ENCODE data around the gene ZBTB16. TPM values are rescaled to one million over a fixed set of nuclear protein-coding genes. Genes with fewer than 3 reads are reported as not detected.

ZBTB16 gene
- total RNA-seq, 3 donors from 2014 or later (not counting 1 experiment from before 2014, with no cell fraction given): 104 to 224 (median 156) TPM

DNA sequence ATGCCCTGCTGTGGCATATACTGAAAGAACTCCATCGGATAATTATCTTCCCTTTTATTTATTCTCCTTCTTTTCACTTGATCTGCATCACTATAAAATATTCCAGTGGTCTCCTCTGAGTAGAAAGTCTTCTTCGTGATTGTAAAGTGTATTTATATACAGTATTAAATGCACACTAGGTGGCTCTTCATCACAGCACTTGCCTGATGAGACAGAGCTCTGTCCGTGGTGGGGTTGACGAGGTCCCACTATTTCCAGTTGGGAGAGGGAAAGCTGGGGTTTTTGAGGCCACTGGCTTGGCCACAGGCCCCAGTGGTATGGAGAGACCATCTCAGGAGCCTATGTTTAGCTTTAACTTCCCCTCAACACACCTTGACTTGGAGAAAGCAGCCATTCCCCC is 31.6 kb upstream of the ZBTB16 start:
- DNase-seq: no peak
- H3K27me3 ChIP-seq (ENCODE audit: control insufficient read depth, insufficient read depth, low read length): peaks cover 4% of the 10 kb centered on the region
- no peak for ATAC-seq
- peaks cover 2% of the 10 kb centered on the region for H3K4me1 ChIP-seq (ENCODE audit: control insufficient read depth, insufficient read depth, low read length)
- TF ChIP-seq, protein P1, sequence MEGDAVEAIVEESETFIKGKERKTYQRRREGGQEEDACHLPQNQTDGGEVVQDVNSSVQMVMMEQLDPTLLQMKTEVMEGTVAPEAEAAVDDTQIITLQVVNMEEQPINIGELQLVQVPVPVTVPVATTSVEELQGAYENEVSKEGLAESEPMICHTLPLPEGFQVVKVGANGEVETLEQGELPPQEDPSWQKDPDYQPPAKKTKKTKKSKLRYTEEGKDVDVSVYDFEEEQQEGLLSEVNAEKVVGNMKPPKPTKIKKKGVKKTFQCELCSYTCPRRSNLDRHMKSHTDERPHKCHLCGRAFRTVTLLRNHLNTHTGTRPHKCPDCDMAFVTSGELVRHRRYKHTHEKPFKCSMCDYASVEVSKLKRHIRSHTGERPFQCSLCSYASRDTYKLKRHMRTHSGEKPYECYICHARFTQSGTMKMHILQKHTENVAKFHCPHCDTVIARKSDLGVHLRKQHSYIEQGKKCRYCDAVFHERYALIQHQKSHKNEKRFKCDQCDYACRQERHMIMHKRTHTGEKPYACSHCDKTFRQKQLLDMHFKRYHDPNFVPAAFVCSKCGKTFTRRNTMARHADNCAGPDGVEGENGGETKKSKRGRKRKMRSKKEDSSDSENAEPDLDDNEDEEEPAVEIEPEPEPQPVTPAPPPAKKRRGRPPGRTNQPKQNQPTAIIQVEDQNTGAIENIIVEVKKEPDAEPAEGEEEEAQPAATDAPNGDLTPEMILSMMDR (IDR thresholded peaks at IDR 0.05): no peak
- no peaks in the 10 kb centered on the region for H3K9me3 Mint-ChIP-seq
- 66% methylated on average over 3 of the region's 4 CpGs for WGBS (ENCODE audit: insufficient coverage)
- no peak overlapping the region for H3K4me3 ChIP-seq (ENCODE audit: low read length)
- no peak overlapping the region for H3K27ac ChIP-seq (ENCODE audit: low read length)
- H3K27me3 Mint-ChIP-seq (ENCODE audit: low read depth in 2 of 2): peaks cover 19 to 33% of the 10 kb centered on the region in 2 donors
- H3K27ac Mint-ChIP-seq: no peak overlapping the region
- H3K9me3 ChIP-seq (ENCODE audit: control insufficient read depth, insufficient read depth, low read length): no peaks in the 10 kb centered on the region
- H3K4me3 Mint-ChIP-seq: no peak overlapping the region
- H3K36me3 Mint-ChIP-seq: no peaks in the 10 kb centered on the region
- intact Hi-C loops (cut with micrococcal nuclease): no loop called here
- H3K4me1 Mint-ChIP-seq: no peaks in the 10 kb centered on the region
- H3K36me3 ChIP-seq (ENCODE audit: control insufficient read depth, insufficient read depth, low read length): no peaks in the 10 kb centered on the region

- Histone ChIP-seq H3K4me1 (ENCODE audit: control insufficient read depth, insufficient read depth, low read length) (peaks cover 11% of the 10 kb centered on the region), H3K36me3 (ENCODE audit: control insufficient read depth, insufficient read depth, low read length) (no peaks in the 10 kb centered on the region), H3K4me3 (ENCODE audit: low read length) (no peak overlapping the region), H3K9me3 (ENCODE audit: control insufficient read depth, insufficient read depth, low read length) (no peaks in the 10 kb centered on the region), H3K27ac (ENCODE audit: low read length) (no peak overlapping the region), H3K27me3 (ENCODE audit: control insufficient read depth, insufficient read depth, low read length) (peaks cover 4% of the 10 kb centered on the region)
- DNase-seq: no peak
- H3K4me3 Mint-ChIP-seq: no peak overlapping the region
- intact Hi-C loops (cut with micrococcal nuclease): loop anchor here (10.0 kb wide), 1 partner anchor 117 kb away; no protein-coding TSS in a partner anchor
- no peaks in the 10 kb centered on the region for H3K36me3 Mint-ChIP-seq
- 95% methylated on average over 17 of the region's 18 CpGs for WGBS (ENCODE audit: insufficient coverage)
- TF ChIP-seq, protein P1 (IDR thresholded peaks at IDR 0.05): no peak
- H3K4me1 Mint-ChIP-seq: peaks cover 5% of the 10 kb centered on the region in 2 donors
- no peaks in the 10 kb centered on the region for H3K9me3 Mint-ChIP-seq
- H3K27ac Mint-ChIP-seq: no peak overlapping the region
- ATAC-seq: no peak
- H3K27me3 Mint-ChIP-seq (ENCODE audit: low read depth in 2 of 2): peaks cover 17 to 41% of the 10 kb centered on the region in 2 donors
These were observed 28.1 kb upstream of the ZBTB16 start for GRCh38 chr11:114031246-114031966.

DNA sequence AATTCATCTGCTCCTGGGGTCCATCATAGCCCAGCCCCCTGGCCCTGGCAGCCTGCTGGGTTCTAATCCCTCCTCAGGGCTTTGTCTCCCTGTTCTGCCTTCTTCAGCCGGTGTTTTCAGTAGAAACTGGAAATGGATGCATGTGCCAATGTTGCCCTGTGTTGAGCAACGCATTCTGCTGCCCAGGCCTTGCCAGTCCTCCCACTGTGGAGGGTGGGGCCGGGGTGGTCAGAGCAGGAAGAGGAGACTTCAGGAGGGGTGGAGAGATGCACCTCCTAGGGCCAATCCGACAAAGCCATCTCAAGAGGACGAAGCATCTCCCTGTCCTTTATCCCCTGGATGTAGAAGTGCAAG is 27.6 kb upstream of the ZBTB16 start:
- Histone ChIP-seq H3K27ac (ENCODE audit: low read length) (no peak overlapping the region), H3K36me3 (ENCODE audit: control insufficient read depth, insufficient read depth, low read length) (no peaks in the 10 kb centered on the region), H3K4me3 (ENCODE audit: low read length) (no peak overlapping the region), H3K4me1 (ENCODE audit: control insufficient read depth, insufficient read depth, low read length) (peaks cover 11% of the 10 kb centered on the region), H3K27me3 (ENCODE audit: control insufficient read depth, insufficient read depth, low read length) (peaks cover 4% of the 10 kb centered on the region), H3K9me3 (ENCODE audit: control insufficient read depth, insufficient read depth, low read length) (no peaks in the 10 kb centered on the region)
- H3K36me3 Mint-ChIP-seq: no peaks in the 10 kb centered on the region
- H3K9me3 Mint-ChIP-seq: no peaks in the 10 kb centered on the region
- no peak for ATAC-seq
- intact Hi-C loops (cut with micrococcal nuclease): loop anchor here (10.0 kb wide), 1 partner anchor 117 kb away; no protein-coding TSS in a partner anchor
- TF ChIP-seq, protein P1 (IDR thresholded peaks at IDR 0.05): no peak
- H3K27ac Mint-ChIP-seq: no peak overlapping the region
- peaks cover 6 to 8% of the 10 kb centered on the region in 2 donors for H3K4me1 Mint-ChIP-seq
- no peak overlapping the region for H3K4me3 Mint-ChIP-seq
- H3K27me3 Mint-ChIP-seq (ENCODE audit: low read depth in 2 of 2): peaks cover 14 to 41% of the 10 kb centered on the region in 2 donors
- DNase-seq: no peak
- 91% methylated on average over 5 of the region's 5 CpGs for WGBS (ENCODE audit: insufficient coverage)

All from natural killer cell (primary cell).